ENCODE results near the gene ORM2.

ORM2 gene

GRCh38 chr9:114294664-114295063 lies 35.0 kb upstream of the ORM2 start:
- no peak for DNase-seq (ENCODE audit: low spot score)

- no peak for DNase-seq (ENCODE audit: low spot score)
These were observed 33.3 kb upstream of the ORM2 start for GRCh38 chr9:114296338-114296737.

GRCh38 chr9:114299286-114300152 lies 30.1 kb upstream of the ORM2 start:
- DNase-seq (ENCODE audit: low spot score): no peak

- DNase-seq (ENCODE audit: low spot score): no peak
These were observed 29.4 kb upstream of the ORM2 start for GRCh38 chr9:114300153-114300845.

DNA sequence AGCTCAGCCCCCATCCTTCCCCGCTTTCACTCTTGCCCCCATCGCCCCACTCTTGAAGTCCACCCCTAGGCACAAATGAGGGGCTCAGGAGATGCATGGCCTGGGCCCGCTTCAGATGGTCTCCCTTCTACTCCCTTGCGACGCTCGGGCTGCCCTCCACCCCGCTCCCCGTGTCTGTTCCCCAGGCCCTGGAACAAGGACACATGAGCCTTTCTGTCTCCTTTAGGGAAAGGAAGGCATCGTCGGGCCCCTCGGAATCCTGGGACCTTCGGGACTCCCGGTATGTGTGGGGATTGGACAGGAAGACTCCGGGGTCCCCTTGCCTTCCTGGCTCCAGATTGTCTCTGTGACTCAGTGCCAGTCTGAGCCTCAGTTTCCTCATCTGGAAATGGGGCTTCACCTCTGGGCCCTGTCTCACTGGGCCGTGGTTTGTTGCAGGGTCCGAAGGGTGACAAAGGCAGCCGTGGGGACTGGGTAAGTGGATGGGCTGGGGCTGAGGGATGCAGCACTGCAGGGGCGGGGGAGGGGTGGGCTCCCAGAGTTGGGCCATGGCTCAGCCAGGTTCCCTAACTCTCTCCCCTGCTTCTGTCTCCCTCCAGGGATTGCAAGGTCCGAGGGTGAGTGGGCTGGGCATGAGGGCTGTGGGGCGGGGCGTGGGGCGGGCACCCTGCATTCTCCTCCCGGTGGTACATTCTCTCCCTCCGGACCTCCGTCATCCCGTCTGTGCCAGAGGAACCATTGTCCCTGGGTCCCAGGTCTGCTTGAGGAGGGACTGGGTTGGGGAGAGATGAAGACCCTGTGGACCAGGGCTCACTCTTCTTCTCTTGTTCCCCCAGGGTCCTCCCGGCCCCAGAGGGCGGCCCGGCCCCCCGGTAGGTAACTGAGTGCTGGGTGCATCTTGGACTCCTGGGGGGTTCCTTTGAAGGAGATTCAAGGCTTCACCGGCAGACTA lies 28.5 kb upstream of the ORM2 start:
- DNase-seq (ENCODE audit: low spot score): no peak

DNA sequence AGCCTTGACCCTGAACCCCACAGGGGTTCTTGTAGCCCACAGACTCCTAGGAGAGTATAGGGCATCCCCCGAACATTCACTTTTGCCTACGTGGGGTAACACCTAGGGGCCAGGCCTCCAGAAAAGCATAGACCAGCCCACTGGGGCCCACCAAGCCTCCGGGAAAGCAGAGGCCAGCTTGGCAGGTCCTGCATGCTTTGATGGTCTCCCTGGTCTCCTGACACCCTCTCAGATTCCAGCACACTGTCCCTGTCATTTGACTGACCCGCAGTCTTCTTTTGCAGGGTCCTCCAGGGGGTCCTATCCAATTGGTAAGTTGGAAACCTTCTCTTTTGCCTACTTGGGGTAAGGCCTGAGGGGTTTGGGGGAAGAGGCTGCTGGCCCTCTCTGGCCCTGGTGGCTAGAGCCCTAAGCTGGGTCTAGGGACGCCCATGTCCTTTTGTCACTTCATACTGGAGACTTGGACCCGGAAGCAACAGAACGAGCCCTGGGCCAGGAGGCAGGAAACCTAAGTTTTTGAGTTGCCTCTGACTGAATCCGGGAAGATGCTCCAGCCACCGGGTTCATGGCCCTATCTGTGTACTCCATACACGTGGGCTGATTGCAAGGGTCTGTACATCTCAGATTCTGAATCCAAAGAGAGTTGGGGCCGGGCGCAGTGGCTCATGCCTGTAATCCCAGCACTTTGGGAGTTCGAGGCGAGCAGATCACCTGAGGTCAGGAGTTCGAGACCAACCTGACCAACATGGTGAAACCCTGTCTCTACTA lies 27.7 kb upstream of the ORM2 start:
- DNase-seq (ENCODE audit: low spot score): no peak

DNA sequence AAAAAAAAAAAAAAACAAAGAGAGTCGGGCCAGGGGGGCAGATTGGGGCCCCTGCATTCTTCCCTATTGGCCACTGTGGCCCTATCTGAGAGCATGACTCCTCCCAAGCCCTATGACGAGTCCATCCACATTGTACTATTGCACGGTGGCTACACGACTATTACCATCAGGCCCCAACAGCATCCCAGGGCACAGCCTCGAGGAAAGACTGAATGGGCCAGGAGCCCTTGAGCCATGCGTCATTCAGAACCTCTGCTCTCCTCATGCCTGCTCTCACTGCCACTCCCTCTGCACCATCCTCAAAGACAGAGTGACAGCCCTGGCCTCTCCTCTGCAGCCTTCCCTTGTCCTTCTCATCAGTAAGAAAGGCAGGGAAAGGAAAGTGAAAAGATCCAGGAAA lies 26.9 kb upstream of the ORM2 start:
- DNase-seq (ENCODE audit: low spot score): no peak

GRCh38 chr9:114303571-114303970 lies 26.1 kb upstream of the ORM2 start:
- DNase-seq (ENCODE audit: low spot score): no peak

- no peak for DNase-seq (ENCODE audit: low spot score)
These were observed 25.7 kb upstream of the ORM2 start for GRCh38 chr9:114303977-114304376.

DNA sequence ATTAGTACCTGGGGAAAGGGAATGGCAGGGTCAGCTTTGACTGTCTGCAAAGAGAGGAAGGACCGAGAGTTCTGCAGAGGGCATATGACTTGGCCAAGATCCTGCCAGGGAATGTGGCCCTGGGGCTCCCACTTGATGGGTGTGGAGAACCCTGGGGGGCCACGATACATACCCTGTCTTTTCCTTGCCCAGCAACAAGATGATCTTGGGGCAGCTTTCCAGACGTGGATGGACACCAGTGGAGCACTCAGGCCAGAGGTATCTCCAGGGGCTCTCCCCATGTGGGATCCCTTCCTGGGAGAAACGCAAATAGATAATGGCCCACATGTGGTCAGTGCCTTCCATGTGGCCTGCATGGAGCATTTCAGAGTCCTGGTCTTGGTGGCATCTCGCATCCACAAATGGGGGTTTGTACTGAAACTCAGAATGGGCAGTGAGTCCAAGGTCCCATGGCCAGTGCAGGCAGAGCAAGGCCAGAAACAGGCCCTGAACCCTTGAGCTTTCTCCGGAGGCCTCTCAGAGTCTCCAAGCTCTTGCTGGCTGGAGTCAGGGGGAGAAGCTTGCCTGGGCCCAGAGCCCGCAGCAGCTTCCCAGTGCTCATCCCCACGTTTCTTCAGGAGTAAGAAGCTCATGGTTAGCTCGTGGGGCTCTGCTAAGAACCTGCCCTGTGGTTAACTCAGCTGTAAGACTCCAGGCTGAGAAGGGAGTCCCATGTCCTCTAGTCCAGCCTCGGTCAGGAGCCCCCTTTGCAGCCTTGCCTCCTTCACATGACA lies 25.1 kb upstream of the ORM2 start:
- DNase-seq (ENCODE audit: low spot score): no peak

DNA sequence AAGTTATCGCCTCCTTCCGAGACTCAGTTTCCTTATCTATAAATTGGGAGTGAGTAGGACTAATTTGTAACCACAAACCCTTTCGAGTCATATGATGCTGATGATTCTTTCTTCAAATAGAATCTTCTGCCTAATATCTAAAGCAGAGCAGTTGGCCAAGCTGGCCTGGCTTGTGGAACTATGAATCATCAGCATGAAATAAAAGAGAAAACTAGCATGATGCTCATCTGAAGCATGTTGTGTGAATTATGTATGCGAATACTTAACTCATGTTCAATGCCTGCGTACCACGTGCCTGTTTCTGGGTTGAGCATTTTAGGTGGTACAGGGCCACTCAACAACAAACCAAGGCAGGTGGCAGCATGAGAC lies 21.8 kb upstream of the ORM2 start:
- DNase-seq (ENCODE audit: low spot score): no peak

DNA sequence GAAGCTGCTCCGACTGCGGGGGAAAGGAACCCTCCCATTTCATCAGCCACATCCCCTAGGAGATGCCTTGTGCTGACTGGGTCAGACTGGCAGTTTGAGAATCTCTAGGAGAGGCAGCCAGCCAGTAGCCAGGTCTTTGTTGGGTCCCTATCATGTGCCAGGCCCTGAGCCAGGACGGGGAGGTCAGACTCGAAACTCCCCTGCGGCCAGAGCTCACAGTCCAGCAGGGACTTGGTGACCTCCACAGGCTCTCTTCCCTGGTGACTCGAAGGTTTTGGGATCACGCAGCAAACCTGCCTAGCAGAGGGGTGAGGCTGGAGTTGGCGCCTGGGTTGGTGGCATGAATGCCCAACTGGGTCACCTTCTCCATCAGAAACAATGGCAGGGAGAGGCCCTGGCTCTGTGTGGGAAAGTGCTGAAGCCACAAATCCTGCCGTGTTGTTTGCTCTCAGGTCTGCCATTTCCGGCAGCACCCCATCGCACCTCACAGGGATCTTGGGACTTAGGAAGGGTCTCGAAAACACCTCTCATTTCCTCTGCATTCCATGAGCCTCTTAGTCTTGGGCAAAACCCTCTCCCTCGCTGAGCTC lies 21.2 kb upstream of the ORM2 start:
- DNase-seq (ENCODE audit: low spot score): no peak

DNA sequence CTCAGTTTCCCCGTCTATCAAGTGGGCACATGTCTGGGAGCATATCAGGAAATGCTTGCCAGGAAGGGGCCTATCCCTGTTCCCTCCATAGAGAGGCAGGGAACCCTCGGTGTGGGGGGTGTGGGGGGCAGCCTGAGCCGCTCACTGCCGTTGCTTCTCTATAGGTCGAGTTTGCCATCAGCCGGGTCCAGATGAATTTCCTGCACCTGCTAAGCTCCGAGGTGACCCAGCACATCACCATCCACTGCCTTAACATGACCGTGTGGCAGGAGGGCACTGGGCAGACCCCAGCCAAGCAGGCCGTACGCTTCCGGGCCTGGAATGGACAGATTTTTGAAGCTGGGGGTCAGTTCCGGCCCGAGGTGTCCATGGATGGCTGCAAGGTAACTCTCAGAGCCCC lies 20.6 kb upstream of the ORM2 start:
- DNase-seq (ENCODE audit: low spot score): no peak

- DNase-seq (ENCODE audit: low spot score): no peak
These were observed 18.9 kb upstream of the ORM2 start for GRCh38 chr9:114310471-114311450.

- no peak for DNase-seq (ENCODE audit: low spot score)
These were observed 17.8 kb upstream of the ORM2 start for GRCh38 chr9:114311571-114312512.

DNA sequence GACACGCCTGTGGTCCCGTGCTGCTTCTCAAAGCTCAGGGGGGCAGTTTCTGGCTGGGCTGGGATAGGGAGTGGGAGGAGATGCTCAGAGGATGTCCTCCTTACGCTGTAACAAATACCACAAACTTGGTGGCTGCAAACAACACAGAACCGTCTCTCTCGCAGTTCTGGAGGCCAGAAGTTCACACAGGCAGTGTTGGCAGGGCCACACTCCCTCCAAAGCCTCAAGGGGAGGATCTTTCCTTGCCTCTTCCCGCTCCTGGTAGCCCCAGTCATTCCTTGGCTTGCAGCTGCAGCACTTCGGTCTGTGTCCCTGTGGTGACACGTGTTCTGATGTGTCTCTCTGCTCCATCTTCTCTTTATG lies 17.2 kb upstream of the ORM2 start:
- no peak for DNase-seq (ENCODE audit: low spot score)

- no peak for DNase-seq (ENCODE audit: low spot score)
These were observed 16.5 kb upstream of the ORM2 start for GRCh38 chr9:114313186-114313585.

GRCh38 chr9:114314256-114314867 lies 15.3 kb upstream of the ORM2 start:
- DNase-seq (ENCODE audit: low spot score): peak; percentile 38

Measured in cerebellar cortex (tissue), 1 donor.